HG03039 (cell line): ENCODE measurements around the gene CMKLR1.

ENCODE experiments used
- ATAC-seq: cut with Tn5 transposase; IDR thresholded peaks from one replicate; pipeline ENCODE4 v1.9.1; 2021; ENCODE audit warnings: mild to moderate bottlenecking, moderate library complexity; ENCODE audit not compliant: unreplicated experiment

Gene CMKLR1

GRCh38 chr12:108317308-108318234 is 21.5 kb downstream of the CMKLR1 start:
- ATAC-seq = no peak

GRCh38 chr12:108316176-108317086 is 22.7 kb downstream of the CMKLR1 start:
- no peak for ATAC-seq

- no peak for ATAC-seq
Measured at GRCh38 chr12:108315486-108316105, 23.5 kb downstream of the CMKLR1 start.

GRCh38 chr12:108313606-108314351 is 25.3 kb downstream of the CMKLR1 start:
- no peak for ATAC-seq

- ATAC-seq = no peak
Measured at GRCh38 chr12:108313241-108313605, 25.9 kb downstream of the CMKLR1 start.

GRCh38 chr12:108312693-108313189 is 26.4 kb downstream of the CMKLR1 start:
- no peak for ATAC-seq

GRCh38 chr12:108312073-108312659 is 26.9 kb downstream of the CMKLR1 start:
- no peak for ATAC-seq

- no peak for ATAC-seq
Measured at GRCh38 chr12:108311605-108312004, 27.5 kb downstream of the CMKLR1 start.

- ATAC-seq = no peak
Measured at GRCh38 chr12:108310489-108310888, 28.6 kb downstream of the CMKLR1 start.

GRCh38 chr12:108309674-108310312 is 29.3 kb downstream of the CMKLR1 start:
- no peak for ATAC-seq

GRCh38 chr12:108308395-108309085 is 30.6 kb downstream of the CMKLR1 start:
- ATAC-seq = no peak

GRCh38 chr12:108307006-108307405 is 32.1 kb downstream of the CMKLR1 start:
- no peak for ATAC-seq

GRCh38 chr12:108306506-108306905 is 32.6 kb downstream of the CMKLR1 start:
- no peak for ATAC-seq

- no peak for ATAC-seq
Measured at GRCh38 chr12:108305991-108306501, 33.1 kb downstream of the CMKLR1 start.

- no peak for ATAC-seq
Measured at GRCh38 chr12:108305520-108305919, 33.6 kb downstream of the CMKLR1 start.

GRCh38 chr12:108304633-108305032 is 34.5 kb downstream of the CMKLR1 start:
- ATAC-seq = no peak

- ATAC-seq = no peak
Measured at GRCh38 chr12:108303703-108304102, 35.4 kb downstream of the CMKLR1 start.

GRCh38 chr12:108302403-108303311 is 36.5 kb downstream of the CMKLR1 start:
- ATAC-seq = no peak
